Measurements from ENCODE around the gene VSTM2B.

DNA sequence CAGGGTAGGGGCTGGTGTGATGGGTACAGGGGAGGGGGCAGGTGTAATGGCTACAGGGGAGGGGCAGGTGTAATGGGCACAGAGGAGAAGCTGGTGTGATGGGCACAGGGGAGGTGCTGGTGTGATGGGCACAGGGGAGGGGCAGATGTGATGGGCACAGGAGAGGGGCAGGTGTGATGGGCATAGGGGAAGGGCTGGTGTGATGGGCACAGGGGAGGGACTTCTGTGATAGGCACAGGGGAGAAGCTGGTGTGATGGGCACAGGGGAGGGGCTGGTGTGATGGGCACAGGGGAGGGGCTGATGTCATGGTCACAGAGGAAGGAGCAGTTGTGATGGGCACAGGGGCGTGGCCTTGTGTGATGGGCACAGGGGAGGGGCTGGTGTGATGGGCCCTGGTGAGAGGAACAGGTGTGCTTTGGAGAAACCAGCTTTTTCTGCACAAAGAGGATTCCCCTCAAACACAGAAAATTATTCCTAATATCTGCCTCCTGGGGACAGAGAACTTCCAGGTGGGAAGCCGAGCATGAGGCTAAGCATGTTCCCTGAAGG is 41.6 kb downstream of the VSTM2B start:
- TF ChIP-seq CTCF (IDR thresholded peaks at IDR 0.05; ENCODE audit: low read length), result no peak
- no peak for TF ChIP-seq EZH2 (IDR thresholded peaks at IDR 0.05; ENCODE audit: borderline replicate concordance, low read length)

Data from OCI-LY1 (cell line).